Calu3 (cell line): ENCODE data around the gene PDZD4. TPM values are rescaled to one million over a fixed set of nuclear protein-coding genes. Genes with fewer than 3 reads are reported as not detected.
A peak's percentile ranks its signal among the peaks of the same experiment; 100 is the strongest.

Experiments used
- BruUV-seq: library from RNA; stranded (reverse); fragments of 400-500 nt; replicated peaks from 2 replicates; lab custom pipeline; 2021; lab: Mats Ljungman, UMichigan
- CTCF ChIA-PET: fragments of 300-600 bp; sonication (Branson Sonifier 250); formaldehyde crosslinking; loops from one replicate; lab custom pipeline; 2022; ENCODE audit warnings: antibody characterized with exemption; lab: Charles Lee
- DNase-seq: peaks from one replicate; pipeline ENCODE4 v3.0.0; 2022
- H3K27ac Mint-ChIP-seq: one replicate; pipeline ENCODE4 v1.8.0; 2022; ENCODE audit warnings: mixed read lengths; ENCODE audit not compliant: unreplicated experiment
- H3K27me3 Mint-ChIP-seq: one replicate; pipeline ENCODE4 v1.8.0; 2022; ENCODE audit warnings: mixed read lengths; ENCODE audit not compliant: unreplicated experiment
- H3K36me3 Mint-ChIP-seq: one replicate; pipeline ENCODE4 v1.8.0; 2022; ENCODE audit warnings: mild to moderate bottlenecking, moderate library complexity, mixed read lengths; ENCODE audit not compliant: insufficient read depth, unreplicated experiment
- H3K4me1 Mint-ChIP-seq: one replicate; pipeline ENCODE4 v1.8.0; 2022; ENCODE audit warnings: mild to moderate bottlenecking, low read depth, mixed read lengths; ENCODE audit not compliant: unreplicated experiment
- H3K4me3 Mint-ChIP-seq: one replicate; pipeline ENCODE4 v1.8.0; 2022; ENCODE audit warnings: mild to moderate bottlenecking, low read depth, moderate library complexity, mixed read lengths; ENCODE audit not compliant: unreplicated experiment
- H3K9me3 Mint-ChIP-seq: one replicate; pipeline ENCODE4 v1.8.0; 2022; ENCODE audit warnings: low read depth, mixed read lengths; ENCODE audit not compliant: unreplicated experiment
- CTCF ChIP-seq: fragments of 200-600 bp; IDR thresholded peaks from one replicate; pipeline ENCODE4 v1.8.0; 2022; ENCODE audit warnings: antibody characterized with exemption; ENCODE audit not compliant: unreplicated experiment
- intact Hi-C: fragments of 100-400 bp; cut with micrococcal nuclease; formaldehyde crosslinking; loops from one replicate; pipeline ENCODE4 v1.10.0; 2022; ENCODE audit not compliant: unreplicated experiment
- total RNA-seq: library from RNA; stranded (reverse); gene quantifications from 2 replicates; pipeline ENCODE4 v1.2.3, GENCODE V29; 2022

Gene PDZD4
- total RNA-seq, 1 experiment from 2014 or later, result 0.76 TPM

- intact Hi-C loops, result no loop called here
- Mint-ChIP-seq H3K9me3 (no peaks in the 10 kb centered on the region), H3K27ac (no peak overlapping the region), H3K4me1 (peaks cover 9% of the 10 kb centered on the region), H3K27me3 (peaks cover 15% of the 10 kb centered on the region), H3K36me3 (peaks cover 25% of the 10 kb centered on the region), H3K4me3 (no peak overlapping the region)
- BruUV-seq, result TSS peak; percentile 30
- no peak for TF ChIP-seq CTCF
- DNase-seq, result no peak
- CTCF ChIA-PET, result no interaction called here
Measured at GRCh38 chrX:153777261-153778090, 52.9 kb downstream of the PDZD4 start.

- no peak for TF ChIP-seq CTCF
- H3K36me3 Mint-ChIP-seq, result peaks cover 25% of the 10 kb centered on the region
- H3K27ac Mint-ChIP-seq, result no peak overlapping the region
- DNase-seq, result no peak
- no peak overlapping the region for H3K4me3 Mint-ChIP-seq
- CTCF ChIA-PET, result no interaction called here
- intact Hi-C loops, result no loop called here
- peaks cover 15% of the 10 kb centered on the region for H3K27me3 Mint-ChIP-seq
- H3K4me1 Mint-ChIP-seq, result peaks cover 9% of the 10 kb centered on the region
- BruUV-seq, result no TSS peak
- no peaks in the 10 kb centered on the region for H3K9me3 Mint-ChIP-seq
Measured at GRCh38 chrX:153776611-153777045, 53.7 kb downstream of the PDZD4 start.

GRCh38 chrX:153776120-153776599 is 54.2 kb downstream of the PDZD4 start:
- H3K36me3 Mint-ChIP-seq, result peaks cover 22% of the 10 kb centered on the region
- peaks cover 9% of the 10 kb centered on the region for H3K4me1 Mint-ChIP-seq
- H3K4me3 Mint-ChIP-seq, result no peak overlapping the region
- BruUV-seq, result no TSS peak
- peaks cover 15% of the 10 kb centered on the region for H3K27me3 Mint-ChIP-seq
- intact Hi-C loops, result no loop called here
- TF ChIP-seq CTCF, result no peak
- H3K27ac Mint-ChIP-seq, result no peak overlapping the region
- no peak for DNase-seq
- no peaks in the 10 kb centered on the region for H3K9me3 Mint-ChIP-seq
- CTCF ChIA-PET, result no interaction called here

- Mint-ChIP-seq H3K4me3 (no peak overlapping the region), H3K9me3 (no peaks in the 10 kb centered on the region), H3K36me3 (peaks cover 20% of the 10 kb centered on the region), H3K27me3 (peaks cover 12% of the 10 kb centered on the region), H3K27ac (no peak overlapping the region), H3K4me1 (peaks cover 8% of the 10 kb centered on the region)
- CTCF ChIA-PET, result no interaction called here
- no TSS peak for BruUV-seq
- no peak for DNase-seq
- intact Hi-C loops, result no loop called here
- TF ChIP-seq CTCF, result no peak
Measured at GRCh38 chrX:153775293-153776119, 54.8 kb downstream of the PDZD4 start.
